Ishikawa (cell line): ENCODE results near the gene RHCE.

Source experiments
- CEBPB ChIP-seq: IDR thresholded peaks from 2 replicates; pipeline ENCODE4 v1.6.1; 2012
- CREB1 ChIP-seq: IDR thresholded peaks from 2 replicates; pipeline ENCODE4 v1.6.1; 2012; ENCODE audit warnings: low read depth
- EGR1 ChIP-seq: IDR thresholded peaks from 2 replicates; pipeline ENCODE4 v1.6.1; 2012
- EP300 ChIP-seq: IDR thresholded peaks from 2 replicates; pipeline ENCODE4 v1.6.1; 2012; ENCODE audit warnings: borderline replicate concordance
- MAX ChIP-seq: IDR thresholded peaks from 2 replicates; pipeline ENCODE4 v1.6.1; 2012
- NFIC ChIP-seq: IDR thresholded peaks from 2 replicates; pipeline ENCODE4 v1.6.1; 2012
- RAD21 ChIP-seq: IDR thresholded peaks from 2 replicates; pipeline ENCODE4 v1.6.1; 2012; ENCODE audit warnings: low read depth
- REST ChIP-seq: IDR thresholded peaks from 2 replicates; pipeline ENCODE4 v1.6.1; 2012; ENCODE audit warnings: low read depth, mild to moderate bottlenecking
- TAF1 ChIP-seq: IDR thresholded peaks from 2 replicates; pipeline ENCODE4 v1.6.1; 2012; ENCODE audit warnings: low read depth, mild to moderate bottlenecking
- TEAD4 ChIP-seq: IDR thresholded peaks from 2 replicates; pipeline ENCODE4 v1.6.1; 2012
- YY1 ChIP-seq: IDR thresholded peaks from 2 replicates; pipeline ENCODE4 v1.6.1; 2012; ENCODE audit warnings: low read depth
- ZBTB7A ChIP-seq: IDR thresholded peaks from 2 replicates; pipeline ENCODE4 v1.6.1; 2012; ENCODE audit warnings: low read depth

- no peak for TF ChIP-seq ZBTB7A
- no peak for TF ChIP-seq EP300
- TF ChIP-seq MAX = no peak
- TF ChIP-seq TEAD4 = no peak
- no peak for TF ChIP-seq EGR1
- TF ChIP-seq CEBPB = no peak
- no peak for TF ChIP-seq CREB1
- no peak for TF ChIP-seq YY1
- TF ChIP-seq NFIC = no peak
- TF ChIP-seq TAF1 = no peak
- no peak for TF ChIP-seq RAD21
- no peak for TF ChIP-seq REST
Observed at GRCh38 chr1:25341746-25342145, 78.9 kb downstream of the RHCE start.
